Measurements from ENCODE around the gene LMOD1. TPM values are rescaled to one million over a fixed set of nuclear protein-coding genes. Genes with fewer than 3 reads are reported as not detected.
"Not testable (repeated sequence)": the region's sequence is repeated elsewhere in the genome, so short reads cannot be mapped to it uniquely, and the experiment has no call there.

Gene LMOD1
- total and polyA plus RNA-seq, 2 donors from 2014 or later = 9.5 to 33.3 TPM

GRCh38 chr1:201968202-201968925 lies 22.0 kb upstream of the LMOD1 start:
- H3K4me3 ChIP-seq (ENCODE audit: low read length in 3 of 3) = no peak overlapping the region

DNA sequence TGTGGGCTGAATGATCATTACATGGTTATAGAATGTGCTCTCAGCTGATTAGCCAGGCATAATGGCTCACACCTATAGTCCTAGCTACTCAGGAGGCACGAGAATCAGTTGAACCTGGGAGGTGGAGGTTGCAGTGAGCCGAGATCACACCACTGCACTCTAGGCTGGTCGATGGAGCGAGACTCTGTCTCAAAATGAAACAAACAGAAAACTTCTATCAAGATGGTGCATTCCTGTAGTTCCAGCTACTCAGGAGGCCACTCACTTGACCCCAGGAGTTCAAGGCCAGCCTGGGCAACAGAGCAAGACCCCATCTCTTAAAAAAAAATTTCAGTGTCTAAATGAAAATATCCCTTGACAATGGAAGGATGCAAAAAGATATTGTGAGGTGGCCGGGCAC lies 19.8 kb upstream of the LMOD1 start:
- TF ChIP-seq, protein P1, sequence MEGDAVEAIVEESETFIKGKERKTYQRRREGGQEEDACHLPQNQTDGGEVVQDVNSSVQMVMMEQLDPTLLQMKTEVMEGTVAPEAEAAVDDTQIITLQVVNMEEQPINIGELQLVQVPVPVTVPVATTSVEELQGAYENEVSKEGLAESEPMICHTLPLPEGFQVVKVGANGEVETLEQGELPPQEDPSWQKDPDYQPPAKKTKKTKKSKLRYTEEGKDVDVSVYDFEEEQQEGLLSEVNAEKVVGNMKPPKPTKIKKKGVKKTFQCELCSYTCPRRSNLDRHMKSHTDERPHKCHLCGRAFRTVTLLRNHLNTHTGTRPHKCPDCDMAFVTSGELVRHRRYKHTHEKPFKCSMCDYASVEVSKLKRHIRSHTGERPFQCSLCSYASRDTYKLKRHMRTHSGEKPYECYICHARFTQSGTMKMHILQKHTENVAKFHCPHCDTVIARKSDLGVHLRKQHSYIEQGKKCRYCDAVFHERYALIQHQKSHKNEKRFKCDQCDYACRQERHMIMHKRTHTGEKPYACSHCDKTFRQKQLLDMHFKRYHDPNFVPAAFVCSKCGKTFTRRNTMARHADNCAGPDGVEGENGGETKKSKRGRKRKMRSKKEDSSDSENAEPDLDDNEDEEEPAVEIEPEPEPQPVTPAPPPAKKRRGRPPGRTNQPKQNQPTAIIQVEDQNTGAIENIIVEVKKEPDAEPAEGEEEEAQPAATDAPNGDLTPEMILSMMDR (IDR thresholded peaks at IDR 0.05; ENCODE audit: borderline replicate concordance, extremely low read depth, insufficient read depth) = no peak
- intact Hi-C loops (cut with DNase I) = loop anchor here (5.0 kb wide), 1 partner anchor 74 kb away; no protein-coding TSS in a partner anchor
- Histone ChIP-seq H3K27me3 (ENCODE audit: control insufficient read depth, insufficient read depth, low read length) (no peaks in the 10 kb centered on the region), H3K9me3 (ENCODE audit: control insufficient read depth in 2 of 3, insufficient read depth in 1 of 3, low read length in 3 of 3) (no peaks in the 10 kb centered on the region), H3K9ac (ENCODE audit: low read length in 3 of 3) (no peak overlapping the region), H3K36me3 (ENCODE audit: control insufficient read depth in 2 of 3, insufficient read depth in 3 of 3, low read length in 3 of 3) (peaks cover 10 to 58% (median 30%) of the 10 kb centered on the region in 3 donors), H3K4me1 (ENCODE audit: control insufficient read depth in 2 of 3, insufficient read depth in 2 of 3, low read depth in 1 of 3, low read length in 3 of 3) (no peaks in the 10 kb centered on the region), H3K27ac (ENCODE audit: low read depth in 2 of 2, low read length in 2 of 2) (no peak overlapping the region), H3K4me3 (ENCODE audit: low read length in 3 of 3) (no peak overlapping the region)
- DNase-seq (no peak), FAIRE-seq (no peak)

More at GRCh38 chr1:201968202-201968925, 22.0 kb upstream of the LMOD1 start:
- Histone ChIP-seq H3K36me3 (ENCODE audit: control insufficient read depth in 2 of 3, insufficient read depth in 3 of 3, low read length in 3 of 3) (peaks cover 10 to 47% (median 25%) of the 10 kb centered on the region in 3 donors), H3K27me3 (ENCODE audit: control insufficient read depth, insufficient read depth, low read length) (no peaks in the 10 kb centered on the region), H3K4me1 (ENCODE audit: control insufficient read depth in 2 of 3, insufficient read depth in 2 of 3, low read depth in 1 of 3, low read length in 3 of 3) (no peaks in the 10 kb centered on the region), H3K27ac (ENCODE audit: low read depth in 2 of 2, low read length in 2 of 2) (no peak overlapping the region), H3K9ac (ENCODE audit: low read length in 3 of 3) (no peak overlapping the region), H3K9me3 (ENCODE audit: control insufficient read depth in 2 of 3, insufficient read depth in 1 of 3, low read length in 3 of 3) (no peaks in the 10 kb centered on the region)
- FAIRE-seq (no peak), DNase-seq (no peak)
- intact Hi-C loops (cut with DNase I) = loop anchor here (5.0 kb wide), 1 partner anchor 76 kb away; no protein-coding TSS in a partner anchor
- TF ChIP-seq, protein P1 (IDR thresholded peaks at IDR 0.05; ENCODE audit: borderline replicate concordance, extremely low read depth, insufficient read depth) = no peak

- TF ChIP-seq, protein P1 (IDR thresholded peaks at IDR 0.05; ENCODE audit: borderline replicate concordance, extremely low read depth, insufficient read depth) = no peak
- Histone ChIP-seq H3K4me3 (ENCODE audit: low read length in 3 of 3) (no peak overlapping the region), H3K27ac (ENCODE audit: low read depth in 2 of 2, low read length in 2 of 2) (no peak overlapping the region), H3K9me3 (ENCODE audit: control insufficient read depth in 2 of 3, insufficient read depth in 1 of 3, low read length in 3 of 3) (no peaks in the 10 kb centered on the region), H3K4me1 (ENCODE audit: control insufficient read depth in 2 of 3, insufficient read depth in 2 of 3, low read depth in 1 of 3, low read length in 3 of 3) (no peaks in the 10 kb centered on the region), H3K9ac (ENCODE audit: low read length in 3 of 3) (no peak overlapping the region), H3K36me3 (ENCODE audit: control insufficient read depth in 2 of 3, insufficient read depth in 3 of 3, low read length in 3 of 3) (peaks cover 7 to 48% (median 23%) of the 10 kb centered on the region in 3 donors), H3K27me3 (ENCODE audit: control insufficient read depth, insufficient read depth, low read length) (no peaks in the 10 kb centered on the region)
- no peak for FAIRE-seq
- no peak for DNase-seq
- intact Hi-C loops (cut with DNase I) = no loop called here
Measured at GRCh38 chr1:201964261-201964660, 17.9 kb upstream of the LMOD1 start.

DNA sequence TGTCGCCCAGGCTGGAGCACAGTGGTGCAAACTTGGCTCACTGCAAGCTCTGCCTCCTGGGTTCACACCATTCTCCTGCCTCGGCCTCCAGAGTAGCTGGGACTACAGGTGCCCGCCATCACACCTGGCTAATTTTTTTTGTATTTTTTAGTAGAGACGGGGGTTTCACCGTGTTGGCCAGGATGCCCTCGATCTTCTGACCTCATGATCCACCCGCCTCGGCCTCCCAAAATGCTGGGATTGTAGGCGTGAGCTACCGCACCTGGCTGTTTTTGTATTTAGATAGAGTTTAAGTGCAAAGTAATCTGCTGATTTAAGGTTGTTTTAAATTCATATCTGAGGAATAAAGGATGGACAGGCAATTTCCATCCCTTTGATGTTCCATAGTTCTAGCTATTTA lies 16.0 kb upstream of the LMOD1 start:
- H3K27me3 ChIP-seq (ENCODE audit: control insufficient read depth, insufficient read depth, low read length); H3K4me1 ChIP-seq (ENCODE audit: control insufficient read depth in 2 of 3, insufficient read depth in 2 of 3, low read depth in 1 of 3, low read length in 3 of 3); FAIRE-seq; H3K9ac ChIP-seq (ENCODE audit: low read length in 3 of 3); H3K9me3 ChIP-seq (ENCODE audit: control insufficient read depth in 2 of 3, insufficient read depth in 1 of 3, low read length in 3 of 3); intact Hi-C loops (cut with DNase I); DNase-seq; H3K27ac ChIP-seq (ENCODE audit: low read depth in 2 of 2, low read length in 2 of 2); H3K4me3 ChIP-seq (ENCODE audit: low read length in 3 of 3): not testable (repeated sequence)
- H3K36me3 ChIP-seq (ENCODE audit: control insufficient read depth in 2 of 3, insufficient read depth in 3 of 3, low read length in 3 of 3) = peaks cover 7 to 49% (median 31%) of the 10 kb centered on the region in 3 donors
